GM18873 (cell line): ENCODE measurements around the gene VPS13D.
"Not testable (repeated sequence)": the region's sequence is repeated elsewhere in the genome, so short reads cannot be mapped to it uniquely, and the experiment has no call there.

Source experiments
- ATAC-seq: cut with Tn5 transposase; IDR thresholded peaks from one replicate; pipeline ENCODE4 v1.9.1; 2021; ENCODE audit warnings: mild to moderate bottlenecking, moderate library complexity, moderate number of reproducible peaks; ENCODE audit not compliant: unreplicated experiment, low FRiP score

The VPS13D gene

DNA sequence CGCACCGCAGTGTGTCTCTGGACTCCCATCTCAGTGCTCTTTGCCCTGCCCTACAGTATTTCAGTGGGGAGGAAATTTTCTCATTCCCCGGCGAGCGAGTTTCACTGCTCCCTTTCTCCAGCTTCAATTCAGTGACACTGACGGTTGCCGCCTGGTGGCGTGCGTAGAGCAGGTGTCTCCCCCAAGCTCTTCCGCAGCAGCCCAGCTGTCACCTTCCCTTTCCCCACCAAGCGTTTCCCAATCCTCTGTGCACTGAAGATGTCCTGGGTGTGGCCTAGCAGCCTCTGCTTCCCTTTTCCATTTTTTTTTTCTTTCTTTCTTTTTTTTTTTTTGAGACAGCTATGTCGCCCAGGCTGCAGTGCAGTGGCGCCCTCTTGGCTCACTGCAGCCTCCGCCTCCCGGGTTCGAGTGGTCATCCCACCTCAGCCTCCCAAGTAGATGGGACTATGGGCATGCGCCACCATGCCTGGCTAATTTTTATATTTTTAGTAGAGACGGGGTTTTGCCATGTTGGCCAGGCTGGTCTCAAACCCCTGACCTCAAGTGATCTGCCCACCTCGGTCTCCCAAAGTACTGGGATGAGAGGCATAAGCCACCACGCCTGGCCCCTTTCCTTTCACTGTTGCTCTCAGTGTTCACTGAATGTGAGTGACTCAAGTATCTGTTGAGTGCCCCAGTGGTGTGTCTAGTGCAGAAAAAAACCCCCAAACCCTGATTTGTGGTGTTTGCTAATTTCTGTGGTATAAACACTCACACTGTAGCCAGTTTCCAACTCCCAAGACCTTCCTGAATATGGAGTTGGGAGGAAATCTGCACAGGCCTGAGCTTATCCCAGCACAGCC lies 33.0 kb upstream of the VPS13D start:
- ATAC-seq = no peak

DNA sequence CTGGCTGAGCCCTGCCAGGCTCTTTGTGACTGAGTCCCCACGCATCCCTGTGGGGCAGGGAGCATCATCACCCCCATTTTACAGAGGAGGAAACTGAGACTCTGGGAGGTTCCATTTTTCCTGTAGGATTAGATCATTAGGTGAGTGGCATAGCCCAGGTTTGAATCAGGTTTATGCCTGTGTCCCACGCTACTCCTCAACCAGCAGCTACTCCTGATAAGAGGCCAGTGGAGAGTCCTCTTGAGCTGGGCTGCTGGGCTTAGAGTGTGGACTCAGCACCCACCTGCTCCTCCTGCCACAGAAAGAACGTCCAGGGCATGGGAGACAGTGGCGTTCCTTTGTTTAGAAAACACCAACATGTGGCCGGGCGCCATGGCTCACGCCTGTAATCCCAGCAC lies 32.3 kb upstream of the VPS13D start:
- ATAC-seq = no peak

DNA sequence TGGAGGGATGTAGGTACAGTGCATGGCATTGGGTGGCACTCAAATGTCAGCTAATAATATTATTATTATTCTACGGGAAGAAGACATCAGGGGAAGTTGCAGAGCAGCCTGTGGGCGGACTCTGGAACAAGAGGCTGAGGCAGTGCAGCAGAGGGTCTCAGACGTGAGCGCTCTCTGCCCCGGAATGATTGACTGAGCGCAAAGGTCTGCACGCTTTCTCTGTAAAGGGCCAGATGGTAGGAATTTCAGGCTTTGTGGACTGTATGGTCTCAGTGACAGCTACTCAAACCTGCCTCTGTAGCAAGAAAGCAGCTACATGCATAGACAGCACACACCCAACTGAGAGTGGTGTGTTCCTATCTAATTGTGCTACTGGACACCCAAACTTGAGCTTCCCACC lies 29.6 kb upstream of the VPS13D start:
- ATAC-seq = no peak

DNA sequence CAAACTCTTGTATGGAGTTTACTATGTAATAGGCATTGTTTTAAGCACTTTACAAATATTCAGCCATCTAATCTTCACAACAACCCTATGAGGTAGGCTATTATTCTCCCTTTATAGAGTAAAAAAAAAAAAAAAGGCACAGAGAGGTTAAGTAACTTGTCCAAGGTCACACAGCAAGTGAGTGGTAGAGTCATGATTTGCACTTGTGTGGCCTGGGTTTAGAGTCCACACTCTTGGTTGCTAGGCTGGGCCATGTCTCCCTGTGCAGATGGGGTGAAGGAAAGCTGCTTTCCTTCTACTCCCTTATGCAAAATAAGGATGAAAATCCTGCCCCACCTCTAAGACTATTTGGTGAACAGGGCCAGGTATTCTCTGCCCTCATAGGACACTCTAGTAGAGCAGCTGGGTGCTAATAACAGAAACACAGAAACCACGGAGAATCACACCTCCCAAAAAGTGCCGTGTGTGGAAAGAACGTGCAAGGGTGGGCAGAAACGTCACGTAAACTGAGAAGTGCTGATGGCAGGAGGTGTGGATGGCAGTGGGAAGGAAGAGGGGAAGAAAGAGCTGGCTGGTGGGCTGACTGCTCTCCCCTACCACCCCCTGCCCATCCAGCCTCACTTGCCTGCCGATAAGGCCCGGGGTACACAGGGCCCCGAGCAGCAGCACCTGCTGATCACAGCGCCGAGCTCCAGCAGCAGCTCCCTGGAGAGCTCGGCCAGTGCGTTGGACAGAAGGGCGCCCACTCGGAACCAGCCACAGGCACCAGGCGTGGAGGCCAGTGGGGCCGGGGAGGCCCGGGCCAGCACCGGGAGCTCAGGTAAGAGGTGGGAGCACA lies 28.3 kb upstream of the VPS13D start:
- no peak for ATAC-seq

- ATAC-seq = no peak
Observed at GRCh38 chr1:12202190-12202497, 27.7 kb upstream of the VPS13D start.

DNA sequence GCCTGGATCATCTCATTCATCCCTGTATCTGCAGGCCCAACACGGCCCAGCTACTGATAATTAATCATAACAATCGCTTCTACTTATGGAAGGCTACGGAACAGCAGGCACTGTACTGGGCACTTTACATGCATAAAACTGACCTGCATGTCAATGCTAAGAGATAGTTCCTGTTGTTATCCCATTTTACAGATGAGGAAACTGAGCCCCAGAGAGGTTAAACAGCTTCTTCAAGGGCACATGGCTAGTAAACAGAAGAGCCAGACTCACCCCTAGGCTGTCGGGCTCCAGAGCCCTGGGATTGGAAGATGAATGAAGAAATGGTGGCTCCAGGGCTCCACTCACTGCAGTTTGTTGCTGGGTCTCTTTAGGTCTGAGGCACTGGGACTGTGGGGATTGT lies 27.3 kb upstream of the VPS13D start:
- no peak for ATAC-seq

- ATAC-seq = no peak
Observed at GRCh38 chr1:12203216-12204007, 26.4 kb upstream of the VPS13D start.

DNA sequence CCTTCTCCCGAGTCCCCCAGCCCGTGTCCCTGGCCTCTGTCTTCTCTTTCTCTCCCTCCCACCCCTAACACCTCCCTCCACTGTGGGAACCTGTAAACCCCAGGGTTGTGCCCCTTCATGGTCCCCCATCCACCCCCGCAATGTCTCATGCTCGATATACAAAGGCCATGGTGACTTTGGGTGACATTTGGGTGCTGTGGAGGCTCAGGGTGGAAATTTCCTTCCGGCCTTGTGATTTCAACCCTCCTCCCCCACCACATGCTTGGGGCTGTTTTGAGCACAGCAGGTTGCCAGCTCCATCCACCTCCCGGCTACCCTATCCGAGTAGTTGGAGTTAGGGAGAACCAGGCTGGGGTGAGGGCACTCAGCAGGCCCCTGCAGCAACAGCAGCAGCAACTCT lies 25.7 kb upstream of the VPS13D start:
- no peak for ATAC-seq

DNA sequence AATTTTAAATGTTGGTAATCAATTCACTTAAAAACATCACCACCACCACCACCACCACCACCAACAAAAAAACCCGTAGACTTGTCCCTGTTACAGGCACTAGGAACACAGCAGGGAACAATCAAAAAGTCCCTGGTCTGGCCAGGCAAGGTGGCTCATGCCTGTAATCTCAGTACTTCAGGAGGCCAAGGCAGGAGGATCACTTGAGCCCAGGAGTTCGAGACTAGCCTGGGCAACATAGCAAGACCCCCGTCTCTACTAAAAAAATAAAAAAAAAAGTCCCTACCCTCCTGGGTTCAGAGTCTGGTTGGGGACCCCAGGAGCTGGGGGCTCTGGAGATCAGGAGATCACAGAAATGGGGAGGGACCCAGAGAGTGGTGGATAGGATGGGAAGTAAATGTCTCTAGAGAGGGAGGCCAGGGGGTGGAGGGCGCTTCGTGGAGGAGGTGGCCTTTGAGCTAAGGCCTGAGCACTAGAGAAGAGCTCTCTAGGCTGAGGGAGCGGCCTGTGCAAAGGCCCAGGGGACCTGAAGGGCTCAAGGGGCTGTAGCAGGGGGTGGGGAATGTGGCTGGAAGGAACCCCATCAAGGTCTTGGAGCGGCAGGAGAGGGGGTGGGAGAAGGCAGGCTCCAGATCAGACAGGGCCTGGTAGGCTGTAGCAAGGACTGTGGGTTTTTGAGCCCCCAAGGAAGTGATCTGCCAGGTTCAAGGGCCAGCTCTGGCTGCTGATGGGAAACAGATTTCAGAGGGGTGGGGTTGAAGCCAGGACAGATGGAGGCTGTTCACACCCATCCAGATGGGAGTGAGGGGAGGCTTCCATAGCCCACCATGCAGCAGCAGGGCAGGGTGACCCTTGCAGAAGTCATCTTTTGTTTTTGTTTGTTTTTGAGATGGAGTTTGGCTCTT lies 24.8 kb upstream of the VPS13D start:
- no peak for ATAC-seq

- ATAC-seq = no peak
Observed at GRCh38 chr1:12206238-12206637, 23.6 kb upstream of the VPS13D start.

GRCh38 chr1:12206792-12207424 lies 22.9 kb upstream of the VPS13D start:
- ATAC-seq = no peak

DNA sequence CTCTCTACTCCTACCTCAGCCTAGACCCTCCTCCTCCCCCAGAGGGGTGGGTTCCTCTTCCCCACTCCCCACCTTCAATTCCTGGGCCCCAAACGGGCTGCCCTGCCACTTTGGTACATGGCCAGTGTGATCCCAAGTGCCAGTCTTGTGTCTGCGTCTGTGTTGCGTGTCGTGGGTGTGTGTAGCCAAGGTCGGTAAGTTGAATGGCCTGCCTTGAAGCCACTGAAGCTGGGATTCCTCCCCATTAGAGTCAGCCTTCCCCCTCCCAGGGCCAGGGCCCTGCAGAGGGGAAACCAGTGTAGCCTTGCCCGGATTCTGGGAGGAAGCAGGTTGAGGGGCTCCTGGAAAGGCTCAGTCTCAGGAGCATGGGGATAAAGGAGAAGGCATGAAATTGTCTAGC lies 21.6 kb upstream of the VPS13D start:
- ATAC-seq = no peak

- no peak for ATAC-seq
Observed at GRCh38 chr1:12208764-12209494, 20.9 kb upstream of the VPS13D start.

DNA sequence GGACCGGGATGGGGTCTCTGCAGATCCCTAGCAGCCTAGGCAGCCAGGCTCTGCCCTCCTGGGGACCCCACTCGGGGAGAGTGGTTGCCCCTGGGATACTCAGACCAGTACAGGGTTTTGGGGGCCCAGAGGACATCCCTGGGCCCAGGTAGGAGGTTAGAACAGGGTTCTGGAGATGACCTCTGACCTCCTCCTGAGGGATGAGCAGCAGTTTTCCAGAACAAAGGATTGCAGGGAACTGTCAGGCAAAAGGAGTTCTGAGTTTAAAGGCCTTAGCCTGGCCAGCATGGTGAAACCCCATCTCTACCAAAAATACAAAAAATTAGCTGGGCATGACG lies 20.4 kb upstream of the VPS13D start:
- no peak for ATAC-seq

GRCh38 chr1:12215118-12215961 lies 14.5 kb upstream of the VPS13D start:
- no peak for ATAC-seq

GRCh38 chr1:12219800-12220199 lies 10.0 kb upstream of the VPS13D start:
- ATAC-seq = no peak

- ATAC-seq = no peak
Observed at GRCh38 chr1:12220890-12221289, 8.9 kb upstream of the VPS13D start.

DNA sequence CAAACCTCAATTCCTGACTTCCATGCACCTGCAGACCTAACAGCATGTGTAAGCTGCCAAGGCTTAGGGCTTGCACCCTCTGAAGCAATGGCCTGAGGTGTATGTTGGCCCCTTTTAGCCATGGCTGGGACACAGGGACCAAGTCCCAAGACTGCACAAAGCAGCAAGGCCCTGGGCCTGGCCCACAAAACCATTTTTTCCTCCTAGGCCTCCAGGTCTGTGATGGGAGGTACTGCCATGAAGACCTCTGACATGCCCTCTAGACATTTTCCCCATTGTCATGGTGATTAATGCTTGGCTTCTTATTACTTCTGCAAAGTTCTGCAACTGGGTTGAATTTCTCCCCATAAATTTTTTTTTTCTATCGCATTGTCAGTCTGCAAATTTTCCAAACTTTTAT lies 7.1 kb upstream of the VPS13D start:
- ATAC-seq = not testable (repeated sequence)
